Measurements from ENCODE around the gene SIM2.

DNA sequence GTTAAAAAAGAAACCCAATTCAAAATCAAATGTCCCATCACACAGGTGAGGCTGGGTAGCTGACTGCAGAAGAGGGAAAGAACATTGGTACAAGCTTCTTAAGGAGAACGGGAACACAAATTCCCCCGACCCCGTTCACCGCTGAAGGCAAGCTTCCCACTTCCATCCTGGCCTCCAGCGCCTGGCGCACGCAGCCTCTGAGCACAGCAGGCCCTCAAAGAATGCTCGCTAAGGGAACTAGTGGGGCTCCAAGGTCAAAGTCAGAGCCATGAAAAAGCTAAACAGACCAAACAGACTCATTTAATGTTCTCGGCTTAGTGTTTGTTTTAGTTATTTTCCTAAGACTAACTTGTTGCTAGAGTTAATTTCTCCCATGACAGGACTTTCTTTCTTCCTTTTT lies 63.7 kb downstream of the SIM2 start:
- TF ChIP-seq CTCF (conservative IDR thresholded peaks at IDR 0.05 in 1 of 2, IDR thresholded peaks at IDR 0.05 in 1 of 2; ENCODE audit: extremely low read depth in 1 of 2, insufficient read depth in 1 of 2, low read depth in 1 of 2, low read length in 2 of 2): no peak
- no peak for TF ChIP-seq EZH2 (IDR thresholded peaks at IDR 0.05; ENCODE audit: borderline replicate concordance, low read length)
